ENCODE results near the gene PRR19. TPM values are rescaled to one million over a fixed set of nuclear protein-coding genes. Genes with fewer than 3 reads are reported as not detected.

The PRR19 gene
- total RNA-seq, 1 donor from 2014 or later = 2.0 TPM

GRCh38 chr19:42276284-42276683 lies 25.6 kb upstream of the PRR19 start:
- Mint-ChIP-seq H3K36me3 (ENCODE audit: unreplicated experiment) (peaks cover 18% of the 10 kb centered on the region), H3K4me1 (ENCODE audit: unreplicated experiment) (peaks cover 56% of the 10 kb centered on the region), H3K9me3 (ENCODE audit: unreplicated experiment) (no peaks in the 10 kb centered on the region), H3K27ac (ENCODE audit: unreplicated experiment) (peak overlapping the region; percentile 72), H3K4me3 (ENCODE audit: unreplicated experiment) (no peak overlapping the region), H3K27me3 (ENCODE audit: unreplicated experiment) (no peaks in the 10 kb centered on the region)
- no peak for DNase-seq (ENCODE audit: extremely low spot score, unreplicated experiment)
- TF ChIP-seq CTCF (IDR thresholded peaks at IDR 0.05) = no peak

GRCh38 chr19:42276821-42277220 lies 25.1 kb upstream of the PRR19 start:
- Mint-ChIP-seq H3K9me3 (ENCODE audit: unreplicated experiment) (no peaks in the 10 kb centered on the region), H3K36me3 (ENCODE audit: unreplicated experiment) (peaks cover 17% of the 10 kb centered on the region), H3K27me3 (ENCODE audit: unreplicated experiment) (no peaks in the 10 kb centered on the region), H3K27ac (ENCODE audit: unreplicated experiment) (peak overlapping the region; percentile 96), H3K4me3 (ENCODE audit: unreplicated experiment) (no peak overlapping the region), H3K4me1 (ENCODE audit: unreplicated experiment) (peaks cover 56% of the 10 kb centered on the region)
- no peak for DNase-seq (ENCODE audit: extremely low spot score, unreplicated experiment)
- no peak for TF ChIP-seq CTCF (IDR thresholded peaks at IDR 0.05)

- DNase-seq (ENCODE audit: extremely low spot score, unreplicated experiment) = peak; percentile 91
- H3K27ac Mint-ChIP-seq (ENCODE audit: unreplicated experiment) = peak overlapping the region; percentile 96
Measured at GRCh38 chr19:42277821-42278451, 24.0 kb upstream of the PRR19 start.

GRCh38 chr19:42278452-42279154 lies 23.3 kb upstream of the PRR19 start:
- Mint-ChIP-seq H3K9me3 (ENCODE audit: unreplicated experiment) (no peaks in the 10 kb centered on the region), H3K27me3 (ENCODE audit: unreplicated experiment) (no peaks in the 10 kb centered on the region), H3K4me3 (ENCODE audit: unreplicated experiment) (peak overlapping the region; percentile 85), H3K4me1 (ENCODE audit: unreplicated experiment) (peaks cover 65% of the 10 kb centered on the region), H3K27ac (ENCODE audit: unreplicated experiment) (peak overlapping the region; percentile 96), H3K36me3 (ENCODE audit: unreplicated experiment) (peaks cover 12% of the 10 kb centered on the region)
- no peak for DNase-seq (ENCODE audit: extremely low spot score, unreplicated experiment)
- TF ChIP-seq CTCF (IDR thresholded peaks at IDR 0.05) = no peak

More at GRCh38 chr19:42277821-42278451, 24.0 kb upstream of the PRR19 start:
- Mint-ChIP-seq H3K36me3 (ENCODE audit: unreplicated experiment) (peaks cover 17% of the 10 kb centered on the region), H3K4me1 (ENCODE audit: unreplicated experiment) (peaks cover 65% of the 10 kb centered on the region), H3K27me3 (ENCODE audit: unreplicated experiment) (no peaks in the 10 kb centered on the region), H3K4me3 (ENCODE audit: unreplicated experiment) (peak overlapping the region; percentile 85), H3K9me3 (ENCODE audit: unreplicated experiment) (no peaks in the 10 kb centered on the region)
- no peak for TF ChIP-seq CTCF (IDR thresholded peaks at IDR 0.05)

- H3K36me3 Mint-ChIP-seq (ENCODE audit: unreplicated experiment) = peaks cover 11% of the 10 kb centered on the region
- H3K4me3 Mint-ChIP-seq (ENCODE audit: unreplicated experiment) = peak overlapping the region; percentile 85
- H3K27me3 Mint-ChIP-seq (ENCODE audit: unreplicated experiment) = no peaks in the 10 kb centered on the region
- H3K4me1 Mint-ChIP-seq (ENCODE audit: unreplicated experiment) = peaks cover 65% of the 10 kb centered on the region
- H3K9me3 Mint-ChIP-seq (ENCODE audit: unreplicated experiment) = no peaks in the 10 kb centered on the region
- no peak for TF ChIP-seq CTCF (IDR thresholded peaks at IDR 0.05)
- DNase-seq (ENCODE audit: extremely low spot score, unreplicated experiment) = no peak
- peak overlapping the region; percentile 96 for H3K27ac Mint-ChIP-seq (ENCODE audit: unreplicated experiment)
Measured at GRCh38 chr19:42279155-42279901, 22.6 kb upstream of the PRR19 start.

Measured in osteocyte (in vitro differentiated cells).